Measurements from ENCODE around the gene CYP51A1. TPM values are rescaled to one million over a fixed set of nuclear protein-coding genes. Genes with fewer than 3 reads are reported as not detected.
"Not testable (repeated sequence)": the region's sequence is repeated elsewhere in the genome, so short reads cannot be mapped to it uniquely, and the experiment has no call there.

Gene CYP51A1
- total RNA-seq, 1 experiment from 2014 or later = 201 TPM

DNA sequence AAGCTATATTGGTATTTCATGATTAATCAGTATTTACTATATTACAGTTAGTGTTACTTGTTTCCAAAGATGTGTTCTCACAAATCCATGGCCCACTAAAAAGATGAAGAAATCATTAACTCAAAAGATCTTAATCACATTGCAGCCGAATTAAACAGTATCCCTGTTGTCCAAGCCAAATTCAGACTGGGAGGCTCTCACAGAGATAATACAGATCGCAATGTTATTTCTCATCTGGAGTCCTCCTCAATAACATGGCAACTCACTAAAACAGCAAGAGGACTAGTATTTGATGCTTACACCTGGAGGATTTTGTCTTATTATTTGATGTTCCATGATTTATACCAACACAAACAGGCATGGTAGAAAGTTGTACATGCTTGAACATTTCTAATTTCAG lies 23.4 kb downstream of the CYP51A1 start:
- H3K36me3 ChIP-seq (ENCODE audit: insufficient read depth, low read length) = peaks cover 69% of the 10 kb centered on the region
- H3K9me2 ChIP-seq (replicated peaks; ENCODE audit: insufficient read depth, low read length) = no peaks in the 10 kb centered on the region

DNA sequence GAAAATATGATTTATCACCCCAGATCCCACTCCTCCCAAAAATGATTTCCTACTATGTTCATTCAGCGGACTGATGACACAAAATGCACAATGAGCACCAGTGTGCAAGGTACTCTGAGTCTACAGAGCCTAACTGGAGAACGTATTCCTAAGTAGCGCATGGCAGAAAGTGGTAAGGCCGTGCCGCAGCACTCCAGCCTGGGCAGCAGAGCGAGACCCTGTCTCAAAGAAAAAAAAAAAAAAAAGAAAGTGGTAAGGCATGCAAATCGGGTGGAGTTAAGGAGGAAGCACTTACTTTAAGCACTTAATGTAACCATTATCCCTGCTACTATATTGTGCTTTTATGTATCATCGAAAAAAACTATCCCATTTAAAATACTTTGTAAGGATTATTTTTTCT lies 25.5 kb downstream of the CYP51A1 start:
- no peaks in the 10 kb centered on the region for H4K20me1 ChIP-seq (ENCODE audit: insufficient read depth, low read depth, low read length)
- no peaks in the 10 kb centered on the region for H3K9me3 ChIP-seq (ENCODE audit: low read length)
- H3K36me3 ChIP-seq (ENCODE audit: insufficient read depth, low read length) = peaks cover 49% of the 10 kb centered on the region; the same call in 1 of the 2 replicates
- H3K27ac ChIP-seq (ENCODE audit: low read length) = no peak overlapping the region
- no peak overlapping the region for H3K4me3 ChIP-seq (ENCODE audit: low read length)
- no peaks in the 10 kb centered on the region for H3K9me2 ChIP-seq (replicated peaks; ENCODE audit: insufficient read depth, low read length)
- no peak for DNase-seq
- H3K4me2 ChIP-seq (ENCODE audit: low read depth, low read length, poor library complexity, severe bottlenecking) = no peak overlapping the region
- no peak overlapping the region for H3K9ac ChIP-seq (ENCODE audit: low read length)
- H3K27me3 ChIP-seq (ENCODE audit: low read length) = no peaks in the 10 kb centered on the region
- H3K79me2 ChIP-seq (ENCODE audit: low read length) = peaks cover 16% of the 10 kb centered on the region
- H3K4me1 ChIP-seq (ENCODE audit: low read length) = peaks cover 10% of the 10 kb centered on the region; the same call in 1 of the 2 replicates
- H2AFZ ChIP-seq (ENCODE audit: low read length) = no peak overlapping the region

More for the DNA sequence above, 23.4 kb downstream of the CYP51A1 start:
- Histone ChIP-seq H3K79me2 (ENCODE audit: low read length) (peaks cover 36% of the 10 kb centered on the region), H4K20me1 (ENCODE audit: insufficient read depth, low read depth, low read length) (0 out of 2 replicates have a peak, but pooled peaks cover 5% of the 10 kb centered on the region), H3K9ac (ENCODE audit: low read length) (no peak overlapping the region), H3K4me2 (ENCODE audit: low read depth, low read length, poor library complexity, severe bottlenecking) (no peak overlapping the region), H2AFZ (ENCODE audit: low read length) (no peak overlapping the region), H3K27me3 (ENCODE audit: low read length) (no peaks in the 10 kb centered on the region), H3K4me3 (ENCODE audit: low read length) (no peak overlapping the region), H3K27ac (ENCODE audit: low read length) (no peak overlapping the region), H3K9me3 (ENCODE audit: low read length) (no peaks in the 10 kb centered on the region), H3K4me1 (ENCODE audit: low read length) (peaks cover 10% of the 10 kb centered on the region; the same call in 1 of the 2 replicates)
- no peak for DNase-seq

DNA sequence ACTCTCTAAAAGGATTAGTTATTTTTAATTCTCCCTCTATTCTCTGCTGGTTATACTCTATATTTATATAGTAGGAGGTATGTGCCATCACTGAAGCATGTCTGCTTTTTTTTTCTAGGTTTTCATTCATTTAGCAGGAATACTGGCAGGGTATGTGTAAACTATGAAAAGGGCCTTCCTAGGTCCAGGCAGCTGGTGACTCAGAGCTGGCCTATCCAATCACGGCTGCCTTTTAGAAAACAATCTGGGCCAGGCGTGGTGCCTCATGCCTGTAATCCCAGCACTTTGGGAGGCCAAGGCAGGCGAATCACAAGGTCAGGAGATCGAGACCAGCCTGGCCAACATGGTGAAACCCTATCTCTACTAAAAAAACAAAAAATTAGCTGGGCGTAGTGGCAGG lies 31.4 kb downstream of the CYP51A1 start:
- H4K20me1 ChIP-seq (ENCODE audit: insufficient read depth, low read depth, low read length); H3K4me3 ChIP-seq (ENCODE audit: low read length); H3K4me1 ChIP-seq (ENCODE audit: low read length); H3K27me3 ChIP-seq (ENCODE audit: low read length); H2AFZ ChIP-seq (ENCODE audit: low read length); H3K79me2 ChIP-seq (ENCODE audit: low read length); DNase-seq; H3K9me2 ChIP-seq (replicated peaks; ENCODE audit: insufficient read depth, low read length); H3K9me3 ChIP-seq (ENCODE audit: low read length); H3K9ac ChIP-seq (ENCODE audit: low read length); H3K27ac ChIP-seq (ENCODE audit: low read length); H3K4me2 ChIP-seq (ENCODE audit: low read depth, low read length, poor library complexity, severe bottlenecking): not testable (repeated sequence)
- H3K36me3 ChIP-seq (ENCODE audit: insufficient read depth, low read length) = peaks cover 19% of the 10 kb centered on the region; the same call in 1 of the 2 replicates

DNA sequence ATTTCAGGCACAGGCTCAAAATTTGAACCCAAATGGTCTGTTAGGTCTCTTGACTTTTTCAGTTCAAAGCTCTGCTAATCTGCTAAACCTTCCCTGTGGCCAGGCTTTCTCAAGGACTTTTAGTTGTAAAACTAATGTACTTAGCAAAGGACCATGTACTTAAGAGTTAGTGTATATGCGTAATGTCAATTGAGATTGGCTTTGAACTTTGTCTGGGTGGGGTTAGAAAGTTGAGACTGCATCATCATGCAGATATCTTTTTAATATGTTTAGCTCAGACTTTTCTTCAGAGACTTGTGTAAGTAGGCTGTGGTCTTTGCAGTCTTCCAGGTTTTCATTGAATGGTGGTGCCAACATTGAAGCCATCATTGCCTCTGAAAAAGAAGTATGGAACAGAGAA lies 33.7 kb downstream of the CYP51A1 start:
- no peaks in the 10 kb centered on the region for H4K20me1 ChIP-seq (ENCODE audit: insufficient read depth, low read depth, low read length)
- H3K27me3 ChIP-seq (ENCODE audit: low read length) = no peaks in the 10 kb centered on the region
- no peak overlapping the region for H3K9ac ChIP-seq (ENCODE audit: low read length)
- no peaks in the 10 kb centered on the region for H3K9me2 ChIP-seq (replicated peaks; ENCODE audit: insufficient read depth, low read length)
- H3K79me2 ChIP-seq (ENCODE audit: low read length) = no peaks in the 10 kb centered on the region
- H2AFZ ChIP-seq (ENCODE audit: low read length) = no peak overlapping the region
- H3K4me3 ChIP-seq (ENCODE audit: low read length) = no peak overlapping the region
- H3K4me1 ChIP-seq (ENCODE audit: low read length) = peaks cover 2% of the 10 kb centered on the region
- peaks cover 21% of the 10 kb centered on the region; the same call in 1 of the 2 replicates for H3K36me3 ChIP-seq (ENCODE audit: insufficient read depth, low read length)
- no peak overlapping the region for H3K27ac ChIP-seq (ENCODE audit: low read length)
- no peak overlapping the region for H3K4me2 ChIP-seq (ENCODE audit: low read depth, low read length, poor library complexity, severe bottlenecking)
- DNase-seq = no peak
- H3K9me3 ChIP-seq (ENCODE audit: low read length) = no peaks in the 10 kb centered on the region

DNA sequence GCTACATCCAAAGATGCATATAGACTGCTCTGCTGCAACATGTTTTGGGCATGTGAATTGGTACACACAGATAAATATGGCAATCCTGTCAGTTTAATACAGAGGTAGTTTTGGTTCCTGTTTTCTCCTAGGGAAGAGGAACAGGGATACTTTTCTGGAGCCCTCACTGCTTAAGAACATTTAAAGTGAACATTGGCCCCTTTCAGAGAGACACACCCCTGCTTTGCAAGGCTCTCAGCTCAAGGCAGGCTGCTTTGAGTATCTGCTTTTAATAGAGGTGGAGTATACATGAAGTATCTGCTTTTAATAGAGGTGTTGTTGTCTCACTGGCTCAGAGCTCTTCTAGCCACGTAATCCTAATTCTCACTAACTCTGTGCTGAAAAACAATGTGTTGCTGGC lies 38.9 kb downstream of the CYP51A1 start:
- Histone ChIP-seq H3K27me3 (ENCODE audit: low read length) (no peaks in the 10 kb centered on the region), H3K9ac (ENCODE audit: low read length) (no peak overlapping the region), H3K9me2 (replicated peaks; ENCODE audit: insufficient read depth, low read length) (no peaks in the 10 kb centered on the region), H3K79me2 (ENCODE audit: low read length) (no peaks in the 10 kb centered on the region), H3K36me3 (ENCODE audit: insufficient read depth, low read length) (peaks cover 28% of the 10 kb centered on the region; the same call in 1 of the 2 replicates), H4K20me1 (ENCODE audit: insufficient read depth, low read depth, low read length) (no peaks in the 10 kb centered on the region), H3K9me3 (ENCODE audit: low read length) (no peaks in the 10 kb centered on the region), H3K4me1 (ENCODE audit: low read length) (peaks cover 10% of the 10 kb centered on the region), H2AFZ (ENCODE audit: low read length) (no peak overlapping the region), H3K4me2 (ENCODE audit: low read depth, low read length, poor library complexity, severe bottlenecking) (no peak overlapping the region), H3K4me3 (ENCODE audit: low read length) (no peak overlapping the region), H3K27ac (ENCODE audit: low read length) (no peak overlapping the region)
- no peak for DNase-seq

DNA sequence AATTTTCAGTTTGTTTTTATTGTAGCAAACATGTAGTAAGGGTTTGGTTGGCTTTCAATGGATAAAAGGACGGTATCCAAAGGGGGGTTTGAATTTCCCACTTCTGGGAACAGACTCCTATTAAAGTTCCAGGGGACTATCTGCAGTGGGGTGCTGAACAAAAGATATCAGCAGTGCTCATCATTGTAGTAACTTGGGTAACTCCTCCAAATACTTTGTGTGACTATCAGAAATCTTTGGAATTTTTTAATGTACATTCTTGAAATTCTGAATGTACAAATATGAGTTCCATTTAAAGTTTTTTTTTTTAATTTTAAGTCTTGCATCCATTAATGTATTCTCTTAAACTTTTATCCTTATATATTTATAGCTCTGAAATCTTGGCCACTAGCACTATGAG lies 42.1 kb downstream of the CYP51A1 start:
- H3K27ac ChIP-seq (ENCODE audit: low read length) = no peak overlapping the region
- H3K4me1 ChIP-seq (ENCODE audit: low read length) = peaks cover 10% of the 10 kb centered on the region
- H3K4me3 ChIP-seq (ENCODE audit: low read length) = no peak overlapping the region
- H3K9me3 ChIP-seq (ENCODE audit: low read length) = no peaks in the 10 kb centered on the region
- no peak overlapping the region for H3K9ac ChIP-seq (ENCODE audit: low read length)
- no peak overlapping the region for H2AFZ ChIP-seq (ENCODE audit: low read length)
- DNase-seq = no peak
- H3K4me2 ChIP-seq (ENCODE audit: low read depth, low read length, poor library complexity, severe bottlenecking) = no peak overlapping the region
- no peaks in the 10 kb centered on the region for H3K9me2 ChIP-seq (replicated peaks; ENCODE audit: insufficient read depth, low read length)
- H3K79me2 ChIP-seq (ENCODE audit: low read length) = no peaks in the 10 kb centered on the region
- H3K27me3 ChIP-seq (ENCODE audit: low read length) = no peaks in the 10 kb centered on the region
- H4K20me1 ChIP-seq (ENCODE audit: insufficient read depth, low read depth, low read length) = no peaks in the 10 kb centered on the region
- H3K36me3 ChIP-seq (ENCODE audit: insufficient read depth, low read length) = peaks cover 37% of the 10 kb centered on the region

DNA sequence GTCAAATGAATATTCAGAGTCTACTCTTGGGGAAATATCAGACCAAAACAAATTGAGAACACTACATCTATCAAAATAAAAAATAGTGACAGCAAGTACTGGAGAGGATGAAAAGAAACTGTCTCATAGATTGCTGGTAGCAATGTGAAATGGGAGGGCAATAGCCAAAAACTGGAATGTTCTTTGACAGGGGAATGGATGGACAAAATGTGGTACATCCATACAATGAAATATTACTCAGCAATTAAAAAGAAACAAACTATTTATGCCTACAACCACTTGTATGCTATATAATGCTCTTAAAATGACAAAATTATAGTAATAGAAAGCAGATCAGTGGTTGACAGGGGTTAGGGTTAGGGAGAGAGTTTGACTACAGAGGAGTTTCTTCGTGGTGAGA lies 46.0 kb downstream of the CYP51A1 start:
- no peaks in the 10 kb centered on the region for H3K9me3 ChIP-seq (ENCODE audit: low read length)
- no peak overlapping the region for H2AFZ ChIP-seq (ENCODE audit: low read length)
- peaks cover 48% of the 10 kb centered on the region for H3K36me3 ChIP-seq (ENCODE audit: insufficient read depth, low read length)
- no peak overlapping the region for H3K4me2 ChIP-seq (ENCODE audit: low read depth, low read length, poor library complexity, severe bottlenecking)
- H3K9me2 ChIP-seq (replicated peaks; ENCODE audit: insufficient read depth, low read length) = no peaks in the 10 kb centered on the region
- no peaks in the 10 kb centered on the region for H3K27me3 ChIP-seq (ENCODE audit: low read length)
- H4K20me1 ChIP-seq (ENCODE audit: insufficient read depth, low read depth, low read length) = no peaks in the 10 kb centered on the region
- H3K9ac ChIP-seq (ENCODE audit: low read length) = no peak overlapping the region
- H3K4me1 ChIP-seq (ENCODE audit: low read length) = no peaks in the 10 kb centered on the region
- H3K79me2 ChIP-seq (ENCODE audit: low read length) = no peaks in the 10 kb centered on the region
- no peak overlapping the region for H3K27ac ChIP-seq (ENCODE audit: low read length)
- H3K4me3 ChIP-seq (ENCODE audit: low read length) = no peak overlapping the region
- DNase-seq = no peak

DNA sequence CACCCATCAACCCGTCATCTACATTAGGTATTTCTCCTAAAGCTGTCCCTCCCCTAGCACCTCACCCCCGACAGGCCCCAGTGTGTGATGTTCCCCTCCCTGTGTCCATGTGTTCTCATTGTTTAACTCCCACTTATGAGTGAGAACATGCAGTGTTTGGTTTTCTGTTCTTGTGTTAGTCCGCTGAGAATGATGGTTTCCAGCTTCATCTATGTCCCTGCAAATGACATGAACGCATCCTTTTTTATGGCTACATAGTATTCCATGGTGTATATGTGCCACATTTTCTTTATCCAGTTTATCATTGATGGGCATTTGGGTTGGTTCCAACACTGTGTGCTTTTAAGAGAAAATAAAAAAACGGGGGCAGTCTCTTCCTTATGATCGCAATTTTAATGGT lies 50.4 kb downstream of the CYP51A1 start:
- H3K4me2 ChIP-seq (ENCODE audit: low read depth, low read length, poor library complexity, severe bottlenecking); H3K27ac ChIP-seq (ENCODE audit: low read length): not testable (repeated sequence)

DNA sequence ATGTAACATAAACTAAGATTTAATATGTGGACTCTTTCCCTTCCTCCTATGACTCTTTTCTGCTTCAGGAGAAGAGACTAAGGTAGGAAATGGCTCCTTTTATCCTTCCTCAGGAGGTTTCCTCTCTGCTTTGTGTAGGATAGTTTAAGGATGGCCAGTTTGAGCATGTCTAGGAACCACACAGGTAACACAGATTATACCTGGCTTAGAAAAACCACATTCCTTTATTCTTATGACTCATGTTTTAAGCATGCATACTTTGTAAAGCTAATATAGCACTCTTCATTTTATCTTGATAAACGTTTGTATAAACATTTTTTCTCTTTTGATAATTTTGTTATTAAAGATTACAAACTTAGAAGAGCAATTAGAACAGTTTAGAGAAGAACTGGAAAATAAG lies 57.8 kb downstream of the CYP51A1 start:
- no peaks in the 10 kb centered on the region for H3K9me3 ChIP-seq (ENCODE audit: low read length)
- H3K27ac ChIP-seq (ENCODE audit: low read length) = no peak overlapping the region
- peaks cover 14% of the 10 kb centered on the region; the same call in 1 of the 2 replicates for H3K36me3 ChIP-seq (ENCODE audit: insufficient read depth, low read length)
- H4K20me1 ChIP-seq (ENCODE audit: insufficient read depth, low read depth, low read length) = no peaks in the 10 kb centered on the region
- no peak overlapping the region for H2AFZ ChIP-seq (ENCODE audit: low read length)
- H3K4me1 ChIP-seq (ENCODE audit: low read length) = no peaks in the 10 kb centered on the region
- no peak overlapping the region for H3K4me3 ChIP-seq (ENCODE audit: low read length)
- no peak overlapping the region for H3K9ac ChIP-seq (ENCODE audit: low read length)
- H3K4me2 ChIP-seq (ENCODE audit: low read depth, low read length, poor library complexity, severe bottlenecking) = no peak overlapping the region
- no peaks in the 10 kb centered on the region for H3K27me3 ChIP-seq (ENCODE audit: low read length)
- no peaks in the 10 kb centered on the region for H3K79me2 ChIP-seq (ENCODE audit: low read length)
- DNase-seq = no peak
- H3K9me2 ChIP-seq (replicated peaks; ENCODE audit: insufficient read depth, low read length) = no peaks in the 10 kb centered on the region

More for the DNA sequence above, 50.4 kb downstream of the CYP51A1 start:
- H3K4me3 ChIP-seq (ENCODE audit: low read length); DNase-seq; H3K9me3 ChIP-seq (ENCODE audit: low read length); H3K9me2 ChIP-seq (replicated peaks; ENCODE audit: insufficient read depth, low read length); H3K4me1 ChIP-seq (ENCODE audit: low read length); H2AFZ ChIP-seq (ENCODE audit: low read length); H3K9ac ChIP-seq (ENCODE audit: low read length); H3K79me2 ChIP-seq (ENCODE audit: low read length); H3K27me3 ChIP-seq (ENCODE audit: low read length); H4K20me1 ChIP-seq (ENCODE audit: insufficient read depth, low read depth, low read length): not testable (repeated sequence)
- H3K36me3 ChIP-seq (ENCODE audit: insufficient read depth, low read length) = peaks cover 43% of the 10 kb centered on the region

All from Karpas-422 (cell line).